Muscle of leg (tissue), 11 donors: Measurements from ENCODE around the gene INCA1. TPM values are rescaled to one million over a fixed set of nuclear protein-coding genes. Genes with fewer than 3 reads are reported as not detected.

Source experiments
- DNase-seq: peaks from one replicate; pipeline ENCODE4 v3.0.0; 2013
- H3K27ac ChIP-seq: one replicate; pipeline ENCODE4 v1.5.1; 2013; ENCODE audit warnings: mild to moderate bottlenecking, low read length, control low read depth
- H3K27me3 ChIP-seq: one replicate; pipeline ENCODE4 v1.6.1; 2013; ENCODE audit warnings: low read length; ENCODE audit not compliant: control insufficient read depth, insufficient read depth
- H3K36me3 ChIP-seq: one replicate; pipeline ENCODE4 v1.6.1; 2013; ENCODE audit warnings: low read length; ENCODE audit not compliant: control insufficient read depth, insufficient read depth
- H3K4me1 ChIP-seq: one replicate; pipeline ENCODE4 v1.6.1; 2013; ENCODE audit warnings: low read length; ENCODE audit not compliant: control insufficient read depth, insufficient read depth
- H3K4me3 ChIP-seq: one replicate; pipeline ENCODE4 v1.5.1; 2013; ENCODE audit warnings: low read length, control low read depth
- H3K9me3 ChIP-seq: replicated peaks from 2 replicates; pipeline ENCODE4 v1.6.1; 2013; ENCODE audit warnings: low read depth, low read length; ENCODE audit not compliant: control insufficient read depth
- WGBS: methylation state at CpG from one replicate; pipeline ENCODE4 v1.1.5; 2013; ENCODE audit warnings: missing lambda C conversion rate; ENCODE audit not compliant: insufficient coverage; 5-methylcytosine and 5-hydroxymethylcytosine counted together
- polyA plus RNA-seq, 8 donors: library from polyadenylated mRNA; unstranded; fragments of 120-200 nt; gene quantifications; one replicate each; pipeline versions ENCODE4 v1.2.1 to v1.2.3, GENCODE V29; 2013; ENCODE audit warnings: inconsistent platforms in 1 of 8, low replicate concordance in 1 of 8; ENCODE audit not compliant: insufficient read length in 8 of 8, insufficient read depth in 1 of 8
- total RNA-seq: library from RNA; stranded (reverse); fragments of 120-200 nt; gene quantifications from one replicate; pipeline ENCODE4 v1.2.4, GENCODE V29; 2013

INCA1 gene
- total and polyA plus RNA-seq, 9 donors = 0.93 to 5.4 (median 4.0) TPM

DNA sequence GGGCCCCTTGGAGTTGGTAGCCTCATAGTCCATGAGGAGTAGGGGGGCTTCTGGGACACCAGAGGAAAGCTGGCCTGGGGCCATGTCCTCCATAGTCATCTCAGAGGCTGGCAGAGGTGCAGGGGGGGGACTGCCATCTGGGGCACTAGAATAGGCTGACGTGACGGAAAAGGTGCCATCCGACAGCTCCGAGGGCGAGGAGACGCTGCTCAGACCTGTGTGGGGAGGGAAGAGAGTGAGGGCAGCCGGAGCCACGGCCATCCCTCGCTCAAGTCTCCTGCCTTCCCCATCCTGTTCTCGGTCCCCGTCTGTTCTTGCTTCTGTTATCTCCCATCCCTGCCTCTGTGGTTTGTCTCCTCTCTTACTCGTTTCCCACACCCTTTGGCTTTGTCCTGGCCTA lies 25.0 kb downstream of the INCA1 start:
- 100% methylated on average over 6 of the region's 12 CpGs for WGBS
- no peak overlapping the region for H3K27ac ChIP-seq

DNA sequence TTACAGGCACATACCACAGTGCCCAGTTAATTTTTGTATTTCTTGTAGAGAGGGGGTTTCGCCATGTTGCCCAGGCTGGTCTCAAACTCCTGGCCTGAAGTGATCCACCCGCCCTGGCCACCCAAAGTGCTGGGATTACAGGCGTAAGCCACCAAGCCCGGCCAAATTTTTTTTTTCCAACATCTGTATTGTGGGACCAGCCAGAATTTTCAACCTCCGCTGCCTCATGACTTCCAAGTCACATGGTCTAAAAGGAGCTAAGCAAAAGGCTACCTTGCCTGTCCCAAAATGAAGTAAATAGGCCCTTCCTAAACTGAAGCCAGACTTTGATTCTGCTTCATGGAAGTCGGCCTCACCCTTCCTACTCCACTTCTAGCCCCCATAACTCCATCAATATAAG lies 25.5 kb downstream of the INCA1 start:
- Histone ChIP-seq H3K9me3 (no peaks in the 10 kb centered on the region), H3K4me3 (no peak overlapping the region), H3K27ac (no peak overlapping the region), H3K4me1 (peaks cover 48% of the 10 kb centered on the region), H3K36me3 (peaks cover 70% of the 10 kb centered on the region), H3K27me3 (no peaks in the 10 kb centered on the region)
- 58% methylated on average over 4 of the region's 6 CpGs for WGBS
- DNase-seq = peak; percentile 66

More for the DNA sequence above, 25.0 kb downstream of the INCA1 start:
- H3K36me3 ChIP-seq = peaks cover 75% of the 10 kb centered on the region
- H3K27me3 ChIP-seq = no peaks in the 10 kb centered on the region
- no peak for DNase-seq
- no peaks in the 10 kb centered on the region for H3K9me3 ChIP-seq
- H3K4me3 ChIP-seq = no peak overlapping the region
- peaks cover 48% of the 10 kb centered on the region for H3K4me1 ChIP-seq

DNA sequence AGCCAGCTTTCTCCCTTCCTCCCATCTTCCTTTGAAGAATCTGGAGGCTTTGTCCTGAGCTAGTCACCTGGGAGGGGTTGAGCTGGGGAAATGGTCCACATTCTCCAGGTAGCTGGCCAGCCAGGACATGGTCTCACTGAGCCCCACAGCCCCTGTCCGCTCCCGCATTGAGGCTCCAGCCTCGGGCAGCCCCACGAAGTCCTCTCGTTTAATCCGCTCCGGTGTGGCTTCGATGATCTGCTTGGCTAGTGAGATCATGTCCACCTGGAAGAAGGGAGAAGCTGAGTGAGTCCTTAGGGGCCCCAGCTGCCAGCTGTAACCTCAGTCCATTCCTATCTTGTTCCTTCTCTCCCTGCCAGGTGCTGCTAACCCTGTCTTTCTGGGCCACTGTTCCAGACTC lies 27.0 kb downstream of the INCA1 start:
- peaks cover 59% of the 10 kb centered on the region for H3K4me1 ChIP-seq
- 85% methylated on average over 4 of the region's 8 CpGs for WGBS

DNA sequence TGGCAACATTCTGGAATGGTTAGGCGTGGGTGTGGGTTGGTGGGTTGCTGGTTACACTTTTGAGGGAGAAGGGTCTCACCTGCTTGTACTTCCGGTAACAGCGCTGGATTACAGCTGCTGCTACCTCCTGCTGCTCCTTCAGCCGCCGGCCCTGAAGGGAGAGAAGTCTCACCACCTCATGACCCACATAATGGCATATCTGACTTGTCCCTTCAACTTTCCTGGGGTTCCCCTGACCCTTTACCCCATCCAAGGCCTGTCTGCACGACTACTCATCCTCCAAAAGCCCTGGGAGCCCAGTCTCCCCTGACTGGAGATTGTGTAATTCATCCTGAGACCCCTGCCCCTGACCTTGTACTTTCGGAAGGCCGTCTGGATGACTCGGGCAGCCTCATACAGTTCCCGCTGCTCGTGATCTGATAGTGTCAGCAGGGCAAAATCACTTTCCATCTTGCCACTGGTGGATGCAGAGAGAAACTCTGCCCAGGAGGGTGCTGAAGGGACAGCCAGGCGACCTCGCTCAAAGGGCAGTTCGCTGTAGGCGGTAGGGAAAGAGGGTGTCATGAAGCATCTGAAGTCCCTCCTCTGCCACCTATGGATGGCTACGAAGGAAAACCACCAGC lies 27.7 kb downstream of the INCA1 start:
- H3K27me3 ChIP-seq = no peaks in the 10 kb centered on the region
- 68% methylated on average over 12 of the region's 16 CpGs for WGBS
- H3K9me3 ChIP-seq = no peaks in the 10 kb centered on the region
- peak overlapping the region; percentile 88 for H3K4me3 ChIP-seq
- H3K36me3 ChIP-seq = peaks cover 60% of the 10 kb centered on the region
- DNase-seq = no peak
- H3K4me1 ChIP-seq = peaks cover 57% of the 10 kb centered on the region
- H3K27ac ChIP-seq = peak overlapping the region; percentile 100

More for the DNA sequence above, 27.0 kb downstream of the INCA1 start:
- Histone ChIP-seq H3K9me3 (no peaks in the 10 kb centered on the region), H3K36me3 (peaks cover 64% of the 10 kb centered on the region), H3K27me3 (no peaks in the 10 kb centered on the region), H3K27ac (no peak overlapping the region), H3K4me3 (no peak overlapping the region)
- DNase-seq = peak; percentile 46

GRCh38 chr17:4969047-4969550 lies 28.2 kb downstream of the INCA1 start:
- H3K27ac ChIP-seq = peak overlapping the region; percentile 100
- 45% methylated on average over 14 of the region's 15 CpGs for WGBS
- H3K27me3 ChIP-seq = no peaks in the 10 kb centered on the region
- peak overlapping the region; percentile 88 for H3K4me3 ChIP-seq
- peaks cover 55% of the 10 kb centered on the region for H3K4me1 ChIP-seq
- H3K9me3 ChIP-seq = no peaks in the 10 kb centered on the region
- peak; percentile 59 for DNase-seq
- peaks cover 57% of the 10 kb centered on the region for H3K36me3 ChIP-seq

DNA sequence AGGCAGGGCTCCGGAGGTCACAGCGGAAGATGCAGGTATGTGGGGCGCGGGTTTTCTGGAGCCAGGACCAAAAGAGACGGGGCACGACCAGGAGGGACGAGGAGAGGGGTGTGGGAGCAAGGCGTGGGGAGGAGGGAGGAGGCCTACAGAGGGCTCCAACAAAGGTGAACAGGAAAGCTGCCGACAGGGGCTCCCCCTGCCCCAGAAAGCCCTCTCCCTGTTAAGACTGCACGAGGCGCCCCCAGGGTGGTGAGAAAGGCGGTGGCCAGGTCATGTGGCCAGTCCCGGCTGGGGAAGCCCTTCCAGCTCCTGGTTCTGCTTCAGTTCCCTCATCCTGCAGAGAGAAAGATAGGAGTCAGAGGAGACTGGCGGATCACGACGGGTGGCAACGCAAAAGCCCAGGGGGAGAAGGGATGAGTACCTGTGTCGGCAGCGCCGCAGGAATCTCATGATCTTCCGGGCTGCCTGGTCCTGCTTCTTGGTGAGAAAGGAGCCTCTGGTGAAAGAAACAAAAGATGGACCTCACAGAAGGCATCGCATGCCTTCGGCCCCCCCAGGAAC lies 28.8 kb downstream of the INCA1 start:
- H3K36me3 ChIP-seq = peaks cover 52% of the 10 kb centered on the region

DNA sequence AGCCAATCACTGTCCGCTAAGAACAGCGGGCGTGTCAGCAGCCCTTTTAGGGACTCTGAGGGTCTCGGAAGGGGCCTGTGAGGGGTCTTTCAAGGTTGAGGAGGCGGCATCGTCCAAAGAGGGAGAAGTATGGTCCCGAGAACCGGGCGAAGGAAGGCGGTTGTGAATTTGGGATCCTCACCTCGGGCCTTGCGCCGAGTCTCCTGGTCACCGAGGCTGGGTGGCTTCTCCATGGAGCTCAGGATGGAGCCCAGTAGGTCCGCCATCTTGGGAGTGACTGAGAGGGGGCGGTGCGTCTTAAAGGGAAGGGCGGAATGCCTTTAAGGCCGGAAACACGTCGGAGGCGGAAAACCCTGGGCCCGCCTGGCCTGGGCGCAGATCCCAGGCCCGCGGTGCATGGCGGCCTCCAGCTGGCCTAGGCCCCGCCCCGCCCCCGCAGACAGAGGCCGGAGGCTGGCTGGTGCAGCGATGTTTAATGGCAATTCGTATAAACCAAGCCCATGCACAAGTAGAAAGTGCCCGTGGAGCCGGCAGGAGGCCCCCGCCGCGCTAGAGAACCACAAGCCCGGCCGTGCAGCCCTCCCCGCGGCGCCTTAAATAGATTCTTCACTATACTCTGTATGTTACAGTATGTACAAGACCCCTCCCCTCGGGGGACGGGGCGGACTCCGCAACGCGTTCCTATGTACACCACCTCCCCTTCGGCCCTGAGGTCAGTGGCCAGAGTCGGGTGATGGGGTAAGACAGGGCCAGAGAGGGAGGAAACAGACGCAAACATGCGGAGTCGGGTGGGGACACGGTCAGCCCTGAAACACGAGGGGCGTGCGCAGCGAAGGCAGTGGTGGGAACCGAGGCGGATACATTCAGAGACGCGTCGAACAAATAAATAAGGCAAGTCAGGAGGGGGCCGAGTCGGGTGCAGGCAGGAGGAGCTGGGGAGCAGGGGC lies 29.5 kb downstream of the INCA1 start, which contains the start of gene SPAG7:
SPAG7 (minus strand) TSS at position 279 of the 947 bp plus-strand sequence; CDS start at position 266, 13 bp downstream.
- under 1% methylated on average over 51 of the region's 66 CpGs for WGBS
- peaks cover 42% of the 10 kb centered on the region for H3K4me1 ChIP-seq
- DNase-seq = peak; percentile 99
- H3K36me3 ChIP-seq = peaks cover 44% of the 10 kb centered on the region
- H3K27ac ChIP-seq = peak within 1 kb of the TSS; percentile 100
- H3K9me3 ChIP-seq = no peaks in the 10 kb centered on the region
- no peaks in the 10 kb centered on the region for H3K27me3 ChIP-seq
- H3K4me3 ChIP-seq = peak within 1 kb of the TSS; percentile 88

More for the DNA sequence above, 28.8 kb downstream of the INCA1 start:
- 15% methylated on average over 21 of the region's 23 CpGs for WGBS
- peak; percentile 52 for DNase-seq
- Histone ChIP-seq H3K4me1 (peaks cover 50% of the 10 kb centered on the region), H3K9me3 (no peaks in the 10 kb centered on the region), H3K4me3 (peak overlapping the region; percentile 88), H3K27me3 (no peaks in the 10 kb centered on the region), H3K27ac (peak overlapping the region; percentile 100)

DNA sequence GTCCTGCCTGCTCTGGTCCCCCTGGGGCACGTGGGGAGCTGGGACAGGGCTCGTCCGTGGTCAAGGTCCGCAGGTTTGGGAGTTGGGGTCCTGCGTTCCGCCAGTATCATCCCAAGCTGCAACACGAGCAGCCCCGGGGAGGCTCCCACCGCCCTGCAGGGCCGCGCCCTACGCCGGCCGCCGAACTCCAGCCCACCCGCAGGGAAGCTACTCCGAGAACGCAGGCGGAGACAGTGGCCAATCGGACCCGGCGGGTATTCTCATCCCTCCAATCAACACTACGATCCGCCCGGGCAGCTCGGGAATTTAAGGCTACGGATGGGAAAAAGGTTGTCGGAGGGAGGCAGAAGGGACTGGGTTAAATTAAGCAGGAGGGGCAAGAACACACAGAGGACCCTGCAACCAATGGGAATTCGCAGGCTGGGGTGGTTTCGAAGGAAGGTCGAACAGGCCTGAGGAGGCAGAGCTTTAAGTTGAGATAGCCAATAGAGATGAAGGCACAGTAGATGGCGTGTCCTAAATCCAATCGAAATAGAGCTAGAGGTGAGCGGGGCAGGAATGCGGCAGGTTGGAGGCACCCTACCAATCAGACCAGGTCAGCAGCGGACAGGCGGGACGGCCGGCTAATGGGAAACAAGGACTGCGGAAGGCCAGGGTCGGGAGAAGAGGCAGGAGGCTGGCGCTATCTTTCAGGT lies 30.3 kb downstream of the INCA1 start:
- no peaks in the 10 kb centered on the region for H3K9me3 ChIP-seq
- peaks cover 37% of the 10 kb centered on the region for H3K4me1 ChIP-seq
- H3K27ac ChIP-seq = peak overlapping the region; percentile 100
- no peaks in the 10 kb centered on the region for H3K27me3 ChIP-seq
- peak overlapping the region; percentile 88 for H3K4me3 ChIP-seq
- peak; percentile 100 for DNase-seq
- WGBS = under 1% methylated on average over 31 of the region's 42 CpGs
- H3K36me3 ChIP-seq = peaks cover 41% of the 10 kb centered on the region

GRCh38 chr17:4965311-4965986 lies 31.9 kb downstream of the INCA1 start:
- Histone ChIP-seq H3K9me3 (no peaks in the 10 kb centered on the region), H3K27me3 (no peaks in the 10 kb centered on the region), H3K4me3 (no peak overlapping the region), H3K27ac (no peak overlapping the region), H3K4me1 (peaks cover 37% of the 10 kb centered on the region), H3K36me3 (peaks cover 31% of the 10 kb centered on the region)
- DNase-seq = no peak
- 89% methylated on average over 6 of the region's 15 CpGs for WGBS
